GM19324 (cell line): ENCODE measurements around the gene CASKIN1.
"Not testable (repeated sequence)": the region's sequence is repeated elsewhere in the genome, so short reads cannot be mapped to it uniquely, and the experiment has no call there.

Experiments
- ATAC-seq: cut with Tn5 transposase; IDR thresholded peaks from one replicate; pipeline ENCODE4 v1.9.1; 2021; ENCODE audit warnings: mild to moderate bottlenecking, moderate library complexity; ENCODE audit not compliant: unreplicated experiment, low FRiP score

Gene CASKIN1, protein sequence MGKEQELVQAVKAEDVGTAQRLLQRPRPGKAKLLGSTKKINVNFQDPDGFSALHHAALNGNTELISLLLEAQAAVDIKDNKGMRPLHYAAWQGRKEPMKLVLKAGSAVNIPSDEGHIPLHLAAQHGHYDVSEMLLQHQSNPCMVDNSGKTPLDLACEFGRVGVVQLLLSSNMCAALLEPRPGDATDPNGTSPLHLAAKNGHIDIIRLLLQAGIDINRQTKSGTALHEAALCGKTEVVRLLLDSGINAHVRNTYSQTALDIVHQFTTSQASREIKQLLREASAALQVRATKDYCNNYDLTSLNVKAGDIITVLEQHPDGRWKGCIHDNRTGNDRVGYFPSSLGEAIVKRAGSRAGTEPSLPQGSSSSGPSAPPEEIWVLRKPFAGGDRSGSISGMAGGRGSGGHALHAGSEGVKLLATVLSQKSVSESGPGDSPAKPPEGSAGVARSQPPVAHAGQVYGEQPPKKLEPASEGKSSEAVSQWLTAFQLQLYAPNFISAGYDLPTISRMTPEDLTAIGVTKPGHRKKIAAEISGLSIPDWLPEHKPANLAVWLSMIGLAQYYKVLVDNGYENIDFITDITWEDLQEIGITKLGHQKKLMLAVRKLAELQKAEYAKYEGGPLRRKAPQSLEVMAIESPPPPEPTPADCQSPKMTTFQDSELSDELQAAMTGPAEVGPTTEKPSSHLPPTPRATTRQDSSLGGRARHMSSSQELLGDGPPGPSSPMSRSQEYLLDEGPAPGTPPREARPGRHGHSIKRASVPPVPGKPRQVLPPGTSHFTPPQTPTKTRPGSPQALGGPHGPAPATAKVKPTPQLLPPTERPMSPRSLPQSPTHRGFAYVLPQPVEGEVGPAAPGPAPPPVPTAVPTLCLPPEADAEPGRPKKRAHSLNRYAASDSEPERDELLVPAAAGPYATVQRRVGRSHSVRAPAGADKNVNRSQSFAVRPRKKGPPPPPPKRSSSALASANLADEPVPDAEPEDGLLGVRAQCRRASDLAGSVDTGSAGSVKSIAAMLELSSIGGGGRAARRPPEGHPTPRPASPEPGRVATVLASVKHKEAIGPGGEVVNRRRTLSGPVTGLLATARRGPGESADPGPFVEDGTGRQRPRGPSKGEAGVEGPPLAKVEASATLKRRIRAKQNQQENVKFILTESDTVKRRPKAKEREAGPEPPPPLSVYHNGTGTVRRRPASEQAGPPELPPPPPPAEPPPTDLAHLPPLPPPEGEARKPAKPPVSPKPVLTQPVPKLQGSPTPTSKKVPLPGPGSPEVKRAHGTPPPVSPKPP (N-terminal part only)

DNA sequence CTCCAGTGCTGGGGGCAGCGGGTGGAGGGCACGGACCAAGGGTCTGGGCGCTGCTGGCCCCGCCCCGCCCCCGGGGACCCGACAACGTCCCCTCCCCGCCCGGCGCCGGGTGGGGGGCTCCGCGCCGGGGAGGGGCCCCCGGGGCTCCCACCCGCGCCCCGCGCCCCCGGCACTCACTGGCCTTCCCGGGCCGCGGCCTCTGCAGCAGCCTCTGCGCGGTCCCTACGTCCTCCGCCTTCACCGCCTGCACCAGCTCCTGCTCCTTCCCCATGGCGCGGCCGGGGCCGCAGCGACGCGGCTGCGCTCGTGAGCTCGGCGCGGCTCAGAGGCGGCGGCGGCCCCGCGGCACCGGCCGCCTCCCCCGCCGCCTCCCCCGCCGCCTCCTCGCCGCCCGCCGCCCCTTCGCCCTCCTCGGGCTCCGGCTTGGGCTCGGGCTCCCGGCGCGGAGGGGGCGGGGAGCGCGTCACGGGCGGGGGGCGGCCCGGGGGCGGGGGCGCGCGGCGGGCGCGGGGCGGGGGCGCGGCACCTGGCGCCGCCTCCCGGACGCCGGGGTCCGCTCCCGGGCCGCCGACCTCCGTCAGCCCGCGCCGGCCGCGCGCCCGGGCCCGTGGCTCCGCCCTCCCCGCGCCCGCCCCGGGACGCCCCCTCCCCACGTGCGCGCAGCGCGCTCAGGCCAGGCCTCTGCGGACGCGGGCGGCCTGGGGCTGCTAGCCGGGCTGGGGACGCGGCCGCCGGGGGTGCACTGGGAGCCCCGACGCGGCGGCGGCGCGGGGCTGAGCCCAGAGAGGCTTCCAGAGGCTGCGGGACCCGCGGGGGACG, at the start of gene CASKIN1:
TSS of gene CASKIN1 (minus strand) at position 444 of the 819 bp plus-strand sequence. CDS start at position 271, 173 bp downstream.
- ATAC-seq = no peak

DNA sequence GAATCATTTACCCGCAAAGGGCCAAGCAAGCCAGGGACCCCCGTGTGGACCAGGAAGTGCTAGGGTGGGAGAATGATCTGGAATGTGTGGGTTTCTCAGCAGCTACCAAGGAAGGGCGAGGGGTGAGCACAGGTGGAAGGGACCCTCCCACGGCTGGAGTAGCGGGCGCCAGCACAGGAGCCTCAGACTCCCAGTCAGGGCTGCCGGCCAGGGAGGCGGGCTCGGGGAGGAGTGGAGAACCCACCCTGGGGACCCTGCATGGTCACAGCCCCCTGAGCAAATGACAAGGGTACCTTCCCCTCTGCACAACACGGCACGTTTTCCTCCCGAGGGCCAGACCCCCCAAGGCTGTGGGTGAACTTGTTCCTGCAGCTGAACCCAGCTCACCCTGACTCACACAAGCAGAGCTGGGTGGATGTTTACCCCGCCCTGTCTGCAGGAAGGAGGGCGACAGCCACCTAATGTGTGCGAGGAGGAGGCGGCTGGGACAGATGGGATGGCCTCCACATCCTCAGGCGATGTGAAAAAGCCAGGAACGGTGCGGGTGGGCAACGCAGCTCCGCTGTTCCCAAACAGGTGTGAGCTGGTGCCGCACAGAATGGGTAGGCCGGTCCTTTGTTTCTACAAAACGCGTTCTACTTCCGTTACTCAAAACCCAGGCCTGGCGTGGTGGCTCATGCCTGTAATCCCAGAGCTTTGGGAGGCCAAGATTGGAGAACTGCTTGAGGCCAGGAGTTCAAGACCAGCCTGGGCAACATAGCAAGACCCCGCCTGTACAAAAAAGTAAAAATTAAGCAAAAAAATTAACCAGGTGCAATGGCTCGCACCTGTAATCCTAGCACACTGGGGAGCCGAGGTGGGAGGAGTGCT, 48.8 kb upstream of the CASKIN1 start:
- no peak for ATAC-seq

DNA sequence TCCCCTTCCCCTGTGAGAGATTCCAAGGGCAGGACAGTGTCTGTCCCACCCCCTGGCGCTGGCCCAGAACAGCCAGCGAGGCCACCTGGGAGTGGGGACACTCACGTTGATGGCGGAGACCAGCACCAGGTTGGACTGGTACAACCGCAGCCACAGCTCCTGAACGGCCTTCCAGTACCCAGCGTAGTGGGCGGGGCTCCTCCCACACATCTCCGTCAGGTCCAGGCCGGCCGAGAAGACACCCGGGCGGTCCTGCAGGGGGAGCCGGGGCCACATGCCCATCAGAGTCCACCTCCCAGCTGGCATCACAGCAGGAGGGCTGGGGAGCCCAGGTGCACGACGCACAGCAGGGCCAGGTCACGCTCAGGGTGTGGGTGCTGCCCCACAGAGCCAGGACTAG, 47.9 kb upstream of the CASKIN1 start:
- no peak for ATAC-seq

DNA sequence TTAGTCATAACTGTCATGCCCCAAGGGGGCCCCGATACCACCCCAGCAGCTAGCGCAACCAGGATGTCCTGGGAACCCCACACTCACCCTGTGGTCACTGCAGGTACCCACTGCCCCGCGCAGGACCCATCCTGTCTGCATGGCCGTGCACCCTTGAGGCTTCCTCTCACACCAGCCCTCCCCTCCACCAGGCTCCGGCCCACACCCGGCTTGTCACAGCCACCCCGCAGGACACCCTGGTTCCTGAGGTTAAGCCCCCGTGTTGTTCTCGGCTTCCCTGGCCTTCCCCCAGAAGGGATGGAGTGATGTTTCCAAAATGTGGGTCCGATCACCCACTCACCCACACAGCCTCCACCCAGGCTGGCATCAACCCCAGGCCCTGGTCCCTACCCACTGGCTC, 47.4 kb upstream of the CASKIN1 start:
- ATAC-seq = no peak

DNA sequence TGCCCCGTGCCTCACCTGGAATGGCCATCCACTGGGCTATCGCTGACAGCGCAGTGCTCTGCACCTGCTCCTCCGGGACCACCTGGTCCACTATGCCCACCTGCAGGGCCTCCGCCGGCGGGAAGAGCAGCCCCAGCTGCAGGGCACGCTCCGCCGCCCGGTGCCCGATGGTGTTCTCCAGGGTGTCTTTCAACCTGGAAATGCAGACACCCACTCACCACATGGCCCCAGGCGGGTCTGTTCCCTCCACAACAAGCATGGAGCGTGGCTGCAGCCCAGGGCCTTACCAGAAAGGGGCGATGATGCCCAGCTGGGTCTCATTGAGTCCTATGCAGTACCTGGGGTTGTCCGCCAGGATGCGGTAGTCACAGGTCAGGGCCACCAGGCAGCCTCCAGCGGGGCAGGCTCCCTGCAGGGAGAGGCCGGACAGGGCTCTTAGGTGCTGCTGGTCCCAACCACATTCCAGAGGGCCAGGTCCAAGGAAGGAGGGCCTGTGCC, 46.7 kb upstream of the CASKIN1 start:
- no peak for ATAC-seq

DNA sequence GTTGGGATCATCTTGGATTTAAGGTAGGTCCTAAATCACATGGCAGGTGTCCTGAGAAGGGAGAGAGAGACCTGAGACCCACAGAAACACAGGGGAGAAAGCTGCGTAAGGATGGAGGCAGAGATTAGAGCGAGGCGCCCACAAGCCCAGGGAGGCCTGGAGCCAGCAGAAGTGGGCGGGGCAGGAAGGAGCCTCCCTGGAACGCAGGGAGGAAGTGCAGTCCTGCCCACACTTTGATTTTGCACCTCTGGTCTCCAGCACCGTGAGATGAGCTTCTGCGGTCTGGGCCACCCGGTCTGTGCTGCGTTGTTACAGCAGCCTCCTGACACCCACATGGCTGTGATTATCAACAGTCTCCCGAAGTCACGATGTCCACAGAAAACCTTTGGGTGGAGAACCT, 46.2 kb upstream of the CASKIN1 start:
- ATAC-seq = no peak

GRCh38 chr16:2240331-2240730, 43.9 kb upstream of the CASKIN1 start:
- not testable (repeated sequence) for ATAC-seq

DNA sequence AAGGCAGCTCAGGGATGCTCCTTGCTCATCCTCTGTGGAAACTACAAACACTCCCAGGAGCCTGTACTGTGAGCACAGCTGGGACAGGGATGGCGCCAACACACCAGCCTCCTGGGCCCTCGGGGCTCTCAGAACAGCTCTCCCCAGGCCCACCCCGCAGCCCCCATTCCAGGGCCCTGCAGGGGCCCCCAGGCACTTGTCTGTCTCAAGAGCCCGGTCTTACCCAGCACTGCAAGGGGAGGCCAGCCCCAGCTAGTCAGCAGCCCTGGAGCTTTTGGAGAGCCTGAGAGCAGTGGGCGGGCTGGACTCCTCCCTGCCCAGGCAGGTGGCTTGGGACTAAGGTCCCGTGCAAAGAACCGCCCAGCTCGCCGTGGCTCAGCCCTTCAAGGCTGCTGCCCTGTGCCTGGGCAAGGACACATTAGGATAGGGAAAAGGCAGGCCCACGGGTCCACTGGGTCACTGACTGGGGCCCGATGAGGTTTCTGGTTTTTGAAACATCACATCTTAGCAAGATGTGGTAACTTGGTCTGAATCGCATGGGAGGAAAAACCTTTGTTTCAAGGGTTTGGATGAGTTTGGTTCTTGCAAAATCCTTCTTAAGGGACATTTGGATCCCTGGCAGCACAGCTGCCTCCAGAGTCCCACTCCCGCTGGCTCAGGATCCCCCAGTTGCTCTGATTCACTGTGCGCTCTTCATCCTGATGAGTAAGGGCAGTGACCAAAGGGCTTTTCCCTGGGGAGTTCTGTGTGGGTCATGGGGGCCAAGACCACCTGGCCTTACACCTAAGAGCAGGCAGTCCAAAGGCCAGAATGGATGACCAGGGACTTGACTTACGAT, 42.7 kb upstream of the CASKIN1 start:
- no peak for ATAC-seq

DNA sequence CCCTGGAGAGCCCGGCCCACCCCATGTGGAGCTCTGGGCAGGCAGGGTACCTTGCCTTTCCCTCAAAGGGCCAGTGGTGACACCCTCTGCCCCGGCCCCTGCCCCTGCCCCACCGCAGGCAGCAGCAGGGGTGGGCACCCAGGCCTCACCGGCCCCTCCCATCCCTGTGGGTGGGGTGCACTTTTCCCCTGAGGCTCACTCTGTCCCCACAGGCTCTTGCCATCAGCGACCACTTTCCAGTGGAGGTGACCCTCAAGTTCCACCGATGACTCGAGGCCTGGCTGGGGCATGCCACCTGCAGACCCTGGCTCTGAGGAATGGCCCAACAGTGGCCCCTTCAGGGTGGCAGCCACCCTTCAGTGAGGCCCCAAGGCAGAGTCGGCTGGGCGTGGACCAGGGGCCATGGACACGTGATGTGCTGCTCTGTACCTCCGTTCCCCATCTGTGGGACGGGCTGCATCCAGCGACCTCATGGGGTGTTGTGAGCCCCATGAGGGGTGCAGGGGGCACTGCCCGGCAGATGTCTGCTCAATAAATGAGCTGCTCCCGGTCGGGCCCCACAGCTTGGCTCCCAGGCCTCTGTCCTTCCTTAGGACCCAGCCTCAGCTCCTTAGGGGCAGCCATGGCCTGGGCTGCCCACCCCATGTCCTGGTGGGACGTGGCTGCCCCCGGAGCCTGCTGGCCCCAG, 41.9 kb upstream of the CASKIN1 start:
- ATAC-seq = no peak

- no peak for ATAC-seq
Measured at GRCh38 chr16:2237493-2238149, 41.2 kb upstream of the CASKIN1 start.

DNA sequence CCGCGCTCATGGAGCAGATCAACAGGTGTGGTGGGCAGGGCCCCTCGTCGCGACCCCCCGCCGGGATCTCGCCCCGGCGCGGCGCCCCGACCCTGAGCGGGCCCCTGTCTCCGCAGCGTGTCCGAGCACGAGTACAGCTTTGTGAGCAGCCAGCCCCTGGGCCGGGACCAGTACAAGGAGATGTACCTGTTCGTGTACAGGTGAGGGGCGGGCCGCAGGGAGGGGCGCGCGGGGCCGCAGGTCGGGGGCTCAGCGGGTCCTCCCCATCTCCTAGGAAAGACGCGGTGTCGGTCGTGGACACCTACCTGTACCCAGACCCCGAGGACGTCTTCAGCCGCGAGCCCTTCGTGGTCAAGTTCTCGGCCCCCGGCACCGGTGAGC, 40.7 kb upstream of the CASKIN1 start:
- ATAC-seq = no peak

- no peak for ATAC-seq
Measured at GRCh38 chr16:2236337-2237101, 40.1 kb upstream of the CASKIN1 start, which contains the start of gene DNASE1L2. Gene DNASE1L2, plus strand, starts transcription at chr16:2236444. Its CDS starts 373 bp downstream, at chr16:2236817.

DNA sequence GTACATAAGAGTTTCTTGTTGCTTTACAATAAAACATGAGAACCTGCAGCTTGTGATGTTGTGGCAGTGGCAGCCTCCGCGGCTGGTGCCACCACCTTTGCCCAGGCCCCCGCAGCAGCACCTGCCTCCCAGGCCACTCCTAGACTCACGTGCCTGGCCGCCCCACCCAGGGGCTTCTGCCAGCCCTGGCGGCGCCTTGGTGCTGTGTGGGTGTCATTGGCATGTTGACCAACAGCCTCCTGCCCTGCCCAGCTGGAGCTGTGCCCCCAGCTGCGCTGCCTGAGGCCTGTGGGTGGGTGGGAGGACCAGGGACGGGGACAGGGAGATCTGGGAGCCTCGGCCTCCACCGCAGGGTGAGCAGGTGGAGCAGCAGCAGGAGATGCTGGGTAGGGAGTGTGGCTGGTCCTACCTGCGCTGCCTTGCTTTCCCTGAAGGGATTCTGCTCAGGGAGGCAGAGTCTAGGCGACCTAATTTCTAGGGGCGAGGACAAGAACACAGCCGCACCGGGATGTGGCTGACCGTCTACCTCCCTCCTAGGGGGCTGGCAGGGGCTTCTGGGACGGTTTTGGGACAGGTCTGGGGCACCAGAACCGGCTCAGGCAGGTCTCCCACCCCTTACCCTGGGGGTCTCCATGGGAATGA, 39.4 kb upstream of the CASKIN1 start:
- ATAC-seq = no peak

GRCh38 chr16:2235234-2235651, 38.8 kb upstream of the CASKIN1 start:
- ATAC-seq = no peak

DNA sequence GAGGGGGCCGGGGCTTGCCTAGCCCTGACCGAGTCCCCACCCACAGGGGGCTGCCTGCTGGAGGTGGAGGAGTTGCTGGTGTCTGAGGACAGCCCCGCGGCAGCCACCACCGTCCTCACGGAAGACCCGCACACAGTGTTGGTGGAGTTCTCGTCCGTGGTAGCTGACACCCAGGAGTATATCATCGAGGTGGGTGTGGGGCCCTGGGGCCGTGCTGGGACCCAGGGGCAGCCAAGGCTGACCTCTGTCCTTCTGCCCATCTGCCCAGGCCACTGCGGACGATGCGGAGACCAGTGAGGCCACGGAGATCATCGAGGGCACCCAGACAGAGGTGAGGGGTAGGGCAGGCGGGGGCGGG, 38.4 kb upstream of the CASKIN1 start:
- no peak for ATAC-seq
